ENCODE data around the gene DLGAP4. TPM values are rescaled to one million over a fixed set of nuclear protein-coding genes. Genes with fewer than 3 reads are reported as not detected.

Gene DLGAP4
- polyA plus RNA-seq, 2 of the 4 experiments (the other 2 are of a cell fraction): 11.9 to 36.7 TPM

DNA sequence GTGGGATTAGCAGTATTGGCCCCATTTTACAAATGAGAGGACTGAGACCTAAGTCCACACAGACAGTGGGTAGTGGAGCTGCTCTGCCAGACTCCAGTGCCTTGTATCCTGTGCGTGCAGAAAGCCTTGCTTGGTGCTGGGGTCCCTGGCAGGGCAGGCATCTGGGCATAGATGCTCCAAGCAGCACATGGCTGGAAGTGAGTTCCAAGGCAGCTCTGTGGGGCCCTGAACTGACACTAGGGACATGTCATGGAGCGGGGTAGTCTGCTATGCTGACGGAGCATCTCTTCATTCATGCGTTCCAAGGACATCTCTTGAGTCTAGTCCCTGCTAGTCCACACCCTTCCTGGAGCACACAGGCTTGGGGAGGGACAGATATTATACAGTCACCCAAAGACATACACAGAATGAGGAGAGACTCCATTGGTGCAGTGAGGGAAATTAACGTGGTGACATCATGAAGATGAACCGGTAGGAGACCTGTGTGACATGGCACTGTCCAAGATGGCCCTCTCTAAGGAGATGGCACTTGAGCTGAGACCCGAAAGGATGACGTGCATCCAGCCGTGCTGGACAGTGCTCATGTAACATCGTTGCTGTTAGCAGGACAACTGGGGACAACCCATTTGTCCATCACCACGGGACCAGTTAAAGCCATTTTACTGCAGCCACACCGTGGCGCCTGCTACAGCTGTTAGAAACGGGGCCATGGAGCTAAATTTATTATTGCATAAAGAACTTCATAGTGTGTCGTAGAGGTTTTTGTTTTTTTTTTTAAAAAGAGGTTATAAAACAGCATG lies 65.1 kb downstream of the DLGAP4 start:
- Histone ChIP-seq H3K4me2 (no peak overlapping the region), H3K9me3 (no peaks in the 10 kb centered on the region), H3K27ac (no peak overlapping the region), H3K4me1 (no peaks in the 10 kb centered on the region), H3K4me3 (no peak overlapping the region)
- no peak for FAIRE-seq
- TF ChIP-seq JUNB (IDR thresholded peaks at IDR 0.05): no peak
- TF ChIP-seq ZSCAN20 (CRISPR knock-in tag; IDR thresholded peaks at IDR 0.05): no peak
- TF ChIP-seq POLR2A (IDR thresholded peaks at IDR 0.05; ENCODE audit: low read length): no peak
- WGBS (ENCODE audit: missing lambda C conversion rate): 34% methylated on average over 15 of the region's 15 CpGs
- DNase-seq (ENCODE audit: low read depth in 1 of 2, low spot score in 1 of 2): no peak
- peak in 1 of 2 experiments; percentile 8; a peak in 2 of 6 replicates for ATAC-seq
- ChIA-PET POLR2A (no interaction called here), CTCF (interaction anchor here (0.6 to 0.7 kb wide), 2 partner anchors 38 to 73 kb away, joined by 3 read pairs; no protein-coding TSS in a partner anchor)

GRCh38 chr20:36372666-36373065 lies 66.5 kb downstream of the DLGAP4 start:
- Histone ChIP-seq H3K27ac (no peak overlapping the region), H3K4me2 (no peak overlapping the region), H3K9me3 (no peaks in the 10 kb centered on the region), H3K4me3 (no peak overlapping the region), H3K4me1 (no peaks in the 10 kb centered on the region)
- ATAC-seq (no peak), FAIRE-seq (no peak), DNase-seq (ENCODE audit: low read depth in 1 of 2, low spot score in 1 of 2) (no peak)
- TF ChIP-seq BHLHE40 (IDR thresholded peaks at IDR 0.05; ENCODE audit: low read depth, low read length) (no peak), RCOR1 (IDR thresholded peaks at IDR 0.05; ENCODE audit: low read depth, low read length) (no peak), HOXA7 (CRISPR knock-in tag; IDR thresholded peaks at IDR 0.05) (no peak), HOXB5 (CRISPR knock-in tag; IDR thresholded peaks at IDR 0.05) (no peak), MYC (IDR thresholded peaks at IDR 0.05; ENCODE audit: borderline replicate concordance, low read length) (no peak), EHMT2 (IDR thresholded peaks at IDR 0.05; ENCODE audit: low read depth) (no peak), SREBF2 (IDR thresholded peaks at IDR 0.05) (no peak), CBX2 (IDR thresholded peaks at IDR 0.05; ENCODE audit: borderline replicate concordance, low read depth) (no peak)
- TF ChIP-seq, protein P1, sequence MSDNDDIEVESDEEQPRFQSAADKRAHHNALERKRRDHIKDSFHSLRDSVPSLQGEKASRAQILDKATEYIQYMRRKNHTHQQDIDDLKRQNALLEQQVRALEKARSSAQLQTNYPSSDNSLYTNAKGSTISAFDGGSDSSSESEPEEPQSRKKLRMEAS (IDR thresholded peaks at IDR 0.05): no peak
- POLR2A ChIA-PET: no interaction called here
- WGBS (ENCODE audit: missing lambda C conversion rate): 55% methylated on average over 7 of the region's 7 CpGs
- CTCF ChIA-PET: no interaction called here

DNA sequence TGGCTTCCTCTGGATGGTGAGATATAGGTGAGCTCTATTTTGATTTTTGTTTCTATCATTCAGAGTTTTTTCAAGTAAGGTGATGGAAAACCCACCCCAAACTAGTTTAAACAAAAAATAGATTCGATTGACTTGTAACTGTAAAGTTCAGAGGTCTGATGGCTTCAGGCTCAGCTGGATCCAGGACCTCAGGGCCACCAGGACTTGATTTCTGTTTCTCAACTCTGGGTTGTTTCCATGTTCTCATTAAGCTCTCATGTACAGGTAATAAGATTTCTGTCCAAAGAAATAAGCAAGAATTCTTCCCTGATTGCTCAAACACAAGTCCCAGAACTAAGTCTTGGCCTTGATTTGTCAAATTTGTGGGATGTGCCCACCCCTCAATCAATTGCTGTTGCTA lies 67.0 kb downstream of the DLGAP4 start:
- Histone ChIP-seq H3K4me2 (no peak overlapping the region), H3K9me3 (no peaks in the 10 kb centered on the region), H3K4me3 (no peak overlapping the region), H3K27ac (no peak overlapping the region), H3K4me1 (no peaks in the 10 kb centered on the region)
- TF ChIP-seq HMGXB4 (CRISPR knock-in tag; IDR thresholded peaks at IDR 0.05; ENCODE audit: borderline replicate concordance): no peak
- TF ChIP-seq TP53 (CRISPR knock-in tag; IDR thresholded peaks at IDR 0.05): no peak
- TF ChIP-seq FOSL2 (IDR thresholded peaks at IDR 0.05): no peak
- no peak for TF ChIP-seq FOSL2 (CRISPR knock-in tag; IDR thresholded peaks at IDR 0.05)
- no peak for TF ChIP-seq RARB (CRISPR knock-in tag; IDR thresholded peaks at IDR 0.05)
- TF ChIP-seq, protein P2, sequence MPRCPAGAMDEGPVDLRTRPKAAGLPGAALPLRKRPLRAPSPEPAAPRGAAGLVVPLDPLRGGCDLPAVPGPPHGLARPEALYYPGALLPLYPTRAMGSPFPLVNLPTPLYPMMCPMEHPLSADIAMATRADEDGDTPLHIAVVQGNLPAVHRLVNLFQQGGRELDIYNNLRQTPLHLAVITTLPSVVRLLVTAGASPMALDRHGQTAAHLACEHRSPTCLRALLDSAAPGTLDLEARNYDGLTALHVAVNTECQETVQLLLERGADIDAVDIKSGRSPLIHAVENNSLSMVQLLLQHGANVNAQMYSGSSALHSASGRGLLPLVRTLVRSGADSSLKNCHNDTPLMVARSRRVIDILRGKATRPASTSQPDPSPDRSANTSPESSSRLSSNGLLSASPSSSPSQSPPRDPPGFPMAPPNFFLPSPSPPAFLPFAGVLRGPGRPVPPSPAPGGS (IDR thresholded peaks at IDR 0.05): no peak
- no peak for TF ChIP-seq ZSCAN20 (CRISPR knock-in tag; IDR thresholded peaks at IDR 0.05)
- TF ChIP-seq REST (IDR thresholded peaks at IDR 0.05): no peak
- POLR2A ChIA-PET: no interaction called here
- FAIRE-seq (no peak), ATAC-seq (no peak), DNase-seq (ENCODE audit: low read depth in 1 of 2, low spot score in 1 of 2) (no peak)
- CTCF ChIA-PET: no interaction called here
- 0% methylated on average over 1 of the region's 1 CpG for WGBS (ENCODE audit: missing lambda C conversion rate)
